GM23338 (cell line): ENCODE results near the gene DLG2. TPM values are rescaled to one million over a fixed set of nuclear protein-coding genes. Genes with fewer than 3 reads are reported as not detected.

Experiments used
- ATAC-seq: fragments of 200-7000 bp; cut with Tn5 transposase; 3 replicates; pipeline ENCODE4 v1.9.1; 2020
- DNase-seq: peaks from one replicate; pipeline ENCODE4 v3.0.0-alpha.2; 2015; ENCODE audit warnings: low spot score
- H2AFZ ChIP-seq: fragments of 200-600 bp; sonication (generic); 2 replicates; pipeline ENCODE4 v1.8.0; 2016; ENCODE audit warnings: antibody characterized with exemption, mild to moderate bottlenecking, moderate library complexity
- H3F3A ChIP-seq: fragments of 200-600 bp; sonication (generic); replicated peaks from 2 replicates; pipeline ENCODE4 v1.8.0; 2017; ENCODE audit warnings: antibody characterized with exemption, mixed run types, low read depth
- H3K27ac ChIP-seq: fragments of 200-600 bp; sonication (generic); 2 replicates; pipeline ENCODE4 v1.6.1; 2016; ENCODE audit warnings: low read depth
- H3K27me3 ChIP-seq: fragments of 200-600 bp; sonication (generic); 2 replicates; pipeline ENCODE4 v1.8.0; 2016; ENCODE audit warnings: mild to moderate bottlenecking, mixed run types, moderate library complexity; ENCODE audit not compliant: insufficient read depth
- H3K36me3 ChIP-seq: fragments of 200-600 bp; sonication (generic); 2 replicates; pipeline ENCODE4 v1.8.0; 2016; ENCODE audit warnings: mild to moderate bottlenecking; ENCODE audit not compliant: insufficient read depth
- H3K4me1 ChIP-seq: fragments of 200-600 bp; sonication (generic); 2 replicates; pipeline ENCODE4 v1.8.0; 2016; ENCODE audit warnings: mild to moderate bottlenecking, moderate library complexity; ENCODE audit not compliant: insufficient read depth
- H3K4me2 ChIP-seq: fragments of 200-600 bp; sonication (generic); 2 replicates; pipeline ENCODE4 v1.7.1; 2017; ENCODE audit warnings: mixed run types
- H3K4me3 ChIP-seq: fragments of 200-600 bp; sonication (generic); 2 replicates; pipeline ENCODE4 v1.6.1; 2016; ENCODE audit warnings: mixed run types
- H3K79me2 ChIP-seq: fragments of 200-600 bp; sonication (generic); replicated peaks from 2 replicates; pipeline ENCODE4 v1.8.0; 2017; ENCODE audit warnings: mild to moderate bottlenecking; ENCODE audit not compliant: insufficient read depth
- H3K9me2 ChIP-seq: fragments of 200-600 bp; sonication (generic); 2 replicates; pipeline ENCODE4 v1.8.0; 2017; ENCODE audit not compliant: insufficient read depth
- H4K20me1 ChIP-seq: fragments of 200-600 bp; sonication (generic); replicated peaks from 2 replicates; pipeline ENCODE4 v1.8.0; 2017; ENCODE audit warnings: mild to moderate bottlenecking; ENCODE audit not compliant: insufficient read depth
- H3K27ac Mint-ChIP-seq: 2 replicates; pipeline ENCODE4 v1.8.0; 2020; ENCODE audit warnings: inconsistent platforms, mild to moderate bottlenecking, moderate library complexity, mixed read lengths
- H3K27me3 Mint-ChIP-seq: 3 replicates; pipeline ENCODE4 v1.8.0; 2022; ENCODE audit warnings: low read depth, mild to moderate bottlenecking, moderate library complexity, mixed read lengths, inconsistent platforms; ENCODE audit not compliant: insufficient read depth, poor library complexity
- H3K36me3 Mint-ChIP-seq: 3 replicates; pipeline ENCODE4 v1.8.0; 2021; ENCODE audit warnings: low read depth, mild to moderate bottlenecking, inconsistent platforms, moderate library complexity, mixed read lengths
- H3K4me1 Mint-ChIP-seq: 3 replicates; pipeline ENCODE4 v1.8.0; 2020; ENCODE audit warnings: mild to moderate bottlenecking, inconsistent platforms, mixed read lengths
- H3K4me3 Mint-ChIP-seq: 3 replicates; pipeline ENCODE4 v1.8.0; 2021; ENCODE audit warnings: moderate library complexity, mild to moderate bottlenecking, inconsistent platforms, mixed read lengths
- H3K9me3 Mint-ChIP-seq: 3 replicates; pipeline ENCODE4 v1.8.0; 2020; ENCODE audit warnings: moderate library complexity, mild to moderate bottlenecking, inconsistent platforms, mixed read lengths
- CREB1 ChIP-seq: fragments of 250-450 bp; sonication (Bioruptor Pico); IDR thresholded peaks from 2 replicates; pipeline ENCODE4 v1.5.0; 2020; ENCODE audit warnings: low read depth, mild to moderate bottlenecking, moderate library complexity
- ETS1 ChIP-seq: IDR thresholded peaks from 2 replicates; pipeline ENCODE4 v1.6.1; 2016; ENCODE audit warnings: antibody characterized with exemption
- EZH2phosphoT487 ChIP-seq: fragments of 200-600 bp; sonication (generic); IDR thresholded peaks from one replicate; pipeline ENCODE4 v1.8.1; 2018; ENCODE audit warnings: antibody characterized with exemption; ENCODE audit not compliant: unreplicated experiment
- NANOG ChIP-seq: IDR thresholded peaks from 2 replicates; pipeline ENCODE4 v1.6.1; 2016; ENCODE audit warnings: antibody characterized with exemption, borderline replicate concordance
- REST ChIP-seq: IDR thresholded peaks from one replicate; pipeline ENCODE4 v1.6.1; 2018; ENCODE audit warnings: antibody characterized with exemption; ENCODE audit not compliant: unreplicated experiment
- STAT1 ChIP-seq: IDR thresholded peaks from one replicate; pipeline ENCODE4 v1.6.1; 2016; ENCODE audit warnings: antibody characterized with exemption; ENCODE audit not compliant: unreplicated experiment
- ZNF114 ChIP-seq: fragments of 250-450 bp; sonication (Bioruptor Pico); IDR thresholded peaks from 2 replicates; pipeline ENCODE4 v1.5.0; 2020; ENCODE audit warnings: mild to moderate bottlenecking, moderate library complexity
- ZNF331 ChIP-seq: fragments of 250-450 bp; sonication (Bioruptor Pico); IDR thresholded peaks from 2 replicates; pipeline ENCODE4 v1.5.0; 2020; ENCODE audit warnings: low read depth, mild to moderate bottlenecking, moderate library complexity
- polyA plus RNA-seq: library from polyadenylated mRNA; unstranded; fragments of >200 nt; fragmentation: Nextera tagmentation; extraction: Ambion mirVana; gene quantifications from 2 replicates; pipeline ENCODE4 v1.2.1, GENCODE V29; 2016
- total RNA-seq: library from RNA; depleted of rRNA; stranded (reverse); fragments of >200 nt; shearing (Covaris generic); gene quantifications from 2 replicates; pipeline ENCODE4 v1.2.3, GENCODE V29; 2014

The DLG2 gene
- total and polyA plus RNA-seq, 2 experiments from 2014 or later = 19.8 to 21.5 TPM

- TF ChIP-seq REST = no peak
- TF ChIP-seq EZH2phosphoT487 = no peak
These were observed 1000.9 kb downstream of the DLG2 start (continued) for GRCh38 chr11:84626256-84626655.

- no peak overlapping the region for H3K27ac ChIP-seq
- Mint-ChIP-seq H3K9me3 (no peaks in the 10 kb centered on the region), H3K4me3 (no peak overlapping the region), H3K27ac (no peak overlapping the region), H3K27me3 (no peaks in the 10 kb centered on the region), H3K36me3 (no peaks in the 10 kb centered on the region), H3K4me1 (no peaks in the 10 kb centered on the region)
- no peaks in the 10 kb centered on the region for H3K27me3 ChIP-seq
- TF ChIP-seq ETS1 = no peak
- TF ChIP-seq ZNF331 (CRISPR knock-in tag) = no peak
- TF ChIP-seq EZH2phosphoT487 = no peak
- TF ChIP-seq ZNF114 (CRISPR knock-in tag) = no peak
- no peak for TF ChIP-seq NANOG
- TF ChIP-seq CREB1 (CRISPR knock-in tag) = no peak
- TF ChIP-seq STAT1 = no peak
- TF ChIP-seq REST = no peak
- no peaks in the 10 kb centered on the region for H3K4me1 ChIP-seq
- H3K4me2 ChIP-seq = no peak overlapping the region
- no peak overlapping the region for H2AFZ ChIP-seq
- no peak for DNase-seq
- no peak overlapping the region for H3K4me3 ChIP-seq
- H3K36me3 ChIP-seq = no peaks in the 10 kb centered on the region
- H3F3A ChIP-seq = no peaks in the 10 kb centered on the region
- H3K79me2 ChIP-seq = no peaks in the 10 kb centered on the region
- H4K20me1 ChIP-seq = no peaks in the 10 kb centered on the region
- ATAC-seq = no peak
- no peaks in the 10 kb centered on the region for H3K9me2 ChIP-seq
These were observed 1014.5 kb downstream of the DLG2 start for GRCh38 chr11:84612645-84613044.
